CD4-positive, alpha-beta T cell treated with Interleukin-1 beta for 1 hour (primary cell): Measurements from ENCODE around the gene VIL1.

Experiments used
- DNase-seq, 2 donors: peaks; one replicate each; pipeline ENCODE4 v3.0.0-alpha.2; 2020 to 2022

VIL1 gene

GRCh38 chr2:218395456-218395825, 23.5 kb upstream of the VIL1 start:
- no peak for DNase-seq

GRCh38 chr2:218395826-218396687, 22.9 kb upstream of the VIL1 start:
- DNase-seq = peak; percentile 96

GRCh38 chr2:218396688-218397462, 22.0 kb upstream of the VIL1 start:
- peak; percentile 81 to 85 for DNase-seq

GRCh38 chr2:218397463-218397819, 21.5 kb upstream of the VIL1 start:
- DNase-seq = no peak

- DNase-seq = peak; percentile 63 to 68
Measured at GRCh38 chr2:218397820-218398436, 21.0 kb upstream of the VIL1 start.

- DNase-seq = peak; percentile 75 to 81
Measured at GRCh38 chr2:218398437-218399390, 20.2 kb upstream of the VIL1 start.

GRCh38 chr2:218399391-218400166, 19.3 kb upstream of the VIL1 start, which contains the start of gene CTDSP1:
TSS of gene CTDSP1 (plus strand) at chr2:218399868. CDS start at chr2:218400091, 223 bp downstream.
- peak; percentile 93 for DNase-seq

- DNase-seq = peak; percentile 51 to 53
Measured at GRCh38 chr2:218400167-218400929, 18.6 kb upstream of the VIL1 start.

GRCh38 chr2:218400930-218401881, 17.7 kb upstream of the VIL1 start:
- no peak for DNase-seq

GRCh38 chr2:218401890-218402289, 17.0 kb upstream of the VIL1 start:
- DNase-seq = no peak

GRCh38 chr2:218402491-218402901, 16.4 kb upstream of the VIL1 start:
- DNase-seq = no peak

- DNase-seq = no peak
Measured at GRCh38 chr2:218402911-218403411, 16.0 kb upstream of the VIL1 start.

GRCh38 chr2:218403810-218404209, 15.1 kb upstream of the VIL1 start:
- DNase-seq = no peak

- DNase-seq = no peak
Measured at GRCh38 chr2:218404351-218405085, 14.4 kb upstream of the VIL1 start.

- DNase-seq = no peak
Measured at GRCh38 chr2:218405086-218405745, 13.7 kb upstream of the VIL1 start.

GRCh38 chr2:218405746-218406208, 13.1 kb upstream of the VIL1 start:
- DNase-seq = no peak

GRCh38 chr2:218406209-218406948, 12.5 kb upstream of the VIL1 start:
- DNase-seq = peak; percentile 93 to 94
